GDM1 (cell line): ENCODE data around the gene COPS3.

Experiments used
- DNase-seq: peaks from one replicate; lab custom pipeline; 2025; lab: John Stamatoyannopoulos, UW

COPS3 gene

DNA sequence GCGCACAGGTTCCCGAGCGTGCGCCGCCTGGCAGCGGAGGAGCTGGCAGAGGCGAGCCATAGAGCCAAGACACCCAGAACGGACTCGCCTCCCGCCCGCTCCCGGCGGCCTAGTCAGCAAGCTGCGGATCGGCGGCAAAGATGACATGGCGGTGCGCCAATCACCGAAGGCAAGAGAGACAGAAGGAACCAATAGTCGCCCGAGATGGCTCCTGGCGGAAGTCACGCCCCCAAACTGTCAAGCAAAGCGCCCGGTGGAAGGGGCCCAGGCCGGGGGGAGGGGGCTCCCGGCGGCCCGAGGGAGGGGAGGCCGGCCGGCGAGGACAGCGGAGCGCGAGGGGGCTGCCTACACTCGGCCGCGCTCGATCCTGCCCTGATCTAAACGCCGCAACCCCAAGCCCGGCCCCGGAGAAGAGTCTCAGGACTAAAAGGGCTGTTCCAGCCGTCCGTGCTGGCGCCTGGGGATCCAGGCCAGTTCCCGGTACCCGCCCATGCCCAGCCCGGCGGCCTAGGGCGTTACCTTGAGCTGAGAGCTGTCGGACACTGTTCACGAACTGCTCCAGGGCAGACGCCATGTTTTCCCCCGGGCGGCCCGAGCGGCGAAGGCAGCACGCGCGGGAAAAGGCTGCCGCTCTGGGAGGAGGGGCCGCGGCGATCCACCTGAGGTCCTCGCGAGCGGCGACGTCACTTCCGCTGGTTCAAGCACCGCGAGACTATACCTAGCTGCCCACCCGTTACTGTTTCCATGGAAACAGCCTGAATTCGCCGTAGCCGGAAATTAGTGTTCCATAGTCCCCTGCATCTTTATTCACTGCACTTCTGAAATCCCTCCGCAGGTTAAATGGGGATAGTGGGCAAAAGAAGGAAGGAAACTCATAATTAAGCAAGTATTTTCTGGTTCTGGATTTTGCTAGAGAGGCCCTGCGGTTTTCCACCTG, at the start of gene COPS3:
TSS of gene COPS3 (minus strand) at position 634 of the 937 bp plus-strand sequence. CDS start at position 574, 60 bp downstream.
- peak; percentile 95 for DNase-seq

DNA sequence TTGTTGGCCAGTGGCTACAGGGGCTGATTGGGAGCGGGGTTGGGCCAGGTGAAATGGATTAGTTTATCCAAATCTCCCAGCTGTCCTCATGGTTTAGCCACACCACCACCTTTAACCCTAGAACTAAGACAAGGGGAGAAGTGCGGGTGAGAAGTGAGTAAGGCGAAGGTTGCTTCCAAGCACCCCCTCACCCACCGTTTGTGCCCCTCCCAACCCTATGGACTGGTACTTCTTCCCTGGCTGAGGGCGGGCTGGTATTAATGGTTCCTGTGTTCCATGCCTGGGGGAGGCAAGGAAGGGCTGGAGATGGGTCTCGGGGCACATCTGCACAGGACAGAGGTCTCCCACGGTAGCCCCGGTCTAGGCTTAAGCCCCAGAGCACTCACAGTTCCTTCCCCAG, 47.2 kb upstream of the COPS3 start:
- no peak for DNase-seq

DNA sequence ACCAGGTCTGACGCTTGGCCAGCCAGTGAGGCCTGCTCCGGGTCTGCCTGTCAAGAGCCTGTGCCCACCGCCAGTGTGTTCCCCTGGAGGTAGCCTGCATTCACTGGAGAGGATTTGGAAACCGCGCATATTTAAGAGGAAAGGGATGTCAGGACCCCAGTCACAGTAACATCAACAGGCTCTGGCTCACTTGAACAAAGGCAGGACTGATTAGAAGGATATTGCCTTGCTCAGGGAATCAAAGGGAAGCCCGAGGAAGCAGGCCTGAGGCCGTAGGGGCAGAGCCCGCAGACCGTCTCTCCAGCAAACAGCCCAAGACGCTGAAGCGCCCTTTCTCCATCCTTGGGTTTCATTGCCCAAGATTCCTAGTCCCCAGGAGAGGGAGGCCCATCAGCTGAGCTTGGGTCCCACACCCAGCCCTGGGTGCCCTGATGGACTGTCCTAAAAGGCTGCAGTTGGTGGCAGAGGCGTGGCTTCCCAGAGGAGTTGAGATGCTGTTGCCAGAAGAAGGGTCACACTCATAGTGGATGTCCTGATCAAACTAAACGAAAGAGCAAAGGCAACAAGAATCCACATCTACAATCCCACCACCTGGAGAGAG, 45.3 kb upstream of the COPS3 start:
- DNase-seq: no peak

DNA sequence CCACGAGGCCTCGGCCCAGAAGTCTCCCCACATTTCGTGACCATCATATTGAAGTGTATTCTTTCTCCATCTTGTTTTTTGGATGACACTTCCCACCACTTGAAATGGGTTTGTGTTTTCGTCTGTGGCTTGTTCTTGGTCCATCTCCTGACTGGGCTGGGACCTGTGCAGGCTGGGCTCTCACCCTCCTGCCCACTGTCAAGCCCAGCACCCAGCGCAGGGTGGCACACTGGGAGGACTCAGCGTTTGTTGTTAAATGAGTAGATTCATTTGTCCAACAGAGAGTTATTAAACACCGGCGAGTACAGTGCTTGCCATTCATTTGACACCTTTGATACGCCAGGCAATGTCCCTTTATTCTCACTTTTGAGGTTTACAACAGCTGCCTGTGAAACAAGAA, 44.8 kb upstream of the COPS3 start:
- no peak for DNase-seq

DNA sequence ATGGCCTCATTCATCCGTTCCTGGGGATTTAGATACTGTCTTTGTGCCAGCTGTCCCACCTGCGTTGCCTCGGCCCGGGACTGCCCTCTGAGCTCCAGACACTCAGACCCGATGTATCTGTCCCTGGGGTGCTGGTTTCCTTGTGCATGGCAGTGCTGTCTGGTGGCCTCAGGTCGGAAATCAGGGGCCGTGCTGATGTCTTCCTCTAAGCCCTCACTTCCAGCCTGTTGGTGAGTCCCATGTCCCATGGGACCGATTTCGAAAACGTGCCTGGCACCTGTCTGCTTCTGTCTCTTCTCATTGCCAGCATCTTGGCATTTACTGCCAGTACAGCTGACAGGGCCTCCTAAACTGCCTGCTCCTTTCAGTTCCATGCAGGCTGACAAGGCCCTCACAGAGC, 44.2 kb upstream of the COPS3 start:
- no peak for DNase-seq

DNA sequence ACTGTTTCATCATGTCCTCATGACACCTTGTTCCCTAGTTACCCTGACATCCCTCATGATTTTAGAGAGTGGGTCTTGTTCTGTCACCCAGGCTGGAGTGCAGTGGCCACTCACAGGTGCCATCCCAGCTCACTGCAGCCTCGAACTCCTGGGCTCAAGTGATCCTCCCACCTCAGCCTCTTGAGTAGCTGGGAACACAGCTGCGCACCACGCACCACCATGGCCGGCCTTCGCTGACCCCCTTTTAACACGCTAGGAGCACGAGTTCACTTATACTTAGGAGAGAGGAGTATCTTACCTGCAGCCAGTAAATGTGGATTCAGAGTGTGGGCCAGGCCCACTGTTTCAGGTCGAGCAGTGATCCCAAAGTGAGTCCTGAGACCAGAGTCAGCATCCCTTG, 43.6 kb upstream of the COPS3 start:
- no peak for DNase-seq

DNA sequence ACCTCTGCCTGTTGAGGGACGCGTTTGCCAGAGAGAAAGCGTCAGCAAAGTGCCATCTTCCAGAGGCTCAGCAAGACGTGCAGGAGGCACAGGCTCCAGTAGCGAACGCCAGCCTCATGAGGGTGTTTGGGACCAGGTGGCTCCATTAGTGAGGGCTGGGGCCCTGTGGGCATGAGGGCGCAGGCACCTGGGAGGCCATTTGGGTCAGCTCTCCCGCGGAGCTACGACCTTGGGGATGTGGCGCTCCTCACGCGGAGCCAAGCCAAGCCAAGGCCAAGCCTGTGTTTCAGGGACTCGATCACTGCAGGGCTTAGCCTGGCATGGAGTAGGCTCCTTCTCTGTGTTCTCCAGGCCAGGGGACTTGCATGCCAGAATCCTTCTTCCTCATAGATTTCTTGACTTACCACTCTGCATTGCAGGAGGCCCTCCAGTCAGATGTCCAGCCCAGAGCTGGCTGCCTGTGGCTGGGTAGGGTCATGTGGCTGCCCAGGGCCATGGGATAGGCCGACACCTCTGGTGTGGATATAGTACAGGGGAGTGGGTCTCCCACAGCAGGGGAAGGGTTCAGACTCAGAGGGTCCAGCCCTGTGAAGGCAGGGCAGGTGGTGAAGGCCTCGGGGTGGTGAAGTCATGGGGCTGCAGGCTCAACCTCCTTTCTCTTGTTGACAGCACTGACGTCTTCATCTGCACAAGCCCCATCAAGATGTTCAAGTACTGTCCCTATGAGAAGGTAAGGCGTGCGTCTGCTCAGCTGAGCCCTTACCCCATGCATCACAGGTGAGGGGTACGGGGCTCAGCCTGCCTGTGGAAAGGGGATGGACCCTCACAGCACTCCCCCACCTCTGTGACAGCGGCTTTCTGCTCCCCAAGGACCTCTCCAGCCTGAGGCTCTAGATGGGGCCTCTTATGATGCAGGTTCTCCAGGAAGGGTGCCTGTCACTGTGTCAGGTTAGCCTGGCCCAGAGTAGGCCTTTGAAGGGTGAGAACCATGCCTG, 41.8 kb upstream of the COPS3 start:
- no peak for DNase-seq

DNA sequence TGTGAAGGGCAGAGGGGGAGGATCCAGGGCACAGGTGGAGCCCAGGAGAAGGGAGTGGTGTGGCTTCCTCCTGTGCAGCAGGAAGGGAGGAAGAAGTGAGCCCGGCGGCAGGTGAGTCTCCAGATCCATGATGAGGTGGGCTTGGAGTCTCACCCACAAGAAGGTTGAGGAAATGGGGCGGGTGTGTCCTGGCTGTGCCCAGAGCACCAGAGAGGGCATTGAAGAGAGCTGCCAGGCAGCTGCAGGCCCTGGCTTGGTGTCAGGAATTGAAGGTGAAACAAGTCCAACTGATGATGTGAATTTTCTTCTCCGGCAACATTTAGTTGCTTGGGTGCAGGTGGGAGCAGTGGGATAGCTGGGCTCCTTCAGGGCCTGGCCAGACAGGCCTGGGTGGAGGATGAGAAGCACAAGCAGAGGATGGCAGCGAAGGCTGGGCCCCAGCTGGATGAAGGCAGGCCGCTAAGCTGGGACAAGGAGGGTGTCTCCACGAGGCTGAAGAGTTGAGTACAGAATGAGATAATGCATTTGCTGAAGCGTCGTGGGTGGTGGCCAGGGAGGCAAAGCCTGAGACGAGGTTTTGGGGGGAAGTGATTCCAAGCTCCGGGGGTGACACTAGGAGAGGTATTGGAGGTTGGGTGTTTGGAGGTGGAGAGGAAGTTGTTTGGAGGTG, 40.4 kb upstream of the COPS3 start:
- DNase-seq: no peak

DNA sequence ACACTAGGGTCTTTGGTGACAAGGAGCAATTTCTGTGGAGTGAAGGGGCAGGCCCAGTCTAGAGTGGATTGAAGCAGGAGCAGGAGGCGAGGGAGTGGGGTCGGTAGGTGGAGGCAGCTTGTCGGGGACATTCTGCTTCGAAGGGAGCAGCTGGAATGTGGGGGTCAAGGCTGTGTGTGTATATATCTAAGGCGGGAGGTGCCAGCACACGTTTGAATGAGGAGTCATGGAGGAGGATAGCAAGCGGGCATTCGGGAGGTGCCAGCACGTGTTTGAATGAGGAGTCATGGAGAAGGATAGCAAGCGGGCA, 39.8 kb upstream of the COPS3 start:
- no peak for DNase-seq

DNA sequence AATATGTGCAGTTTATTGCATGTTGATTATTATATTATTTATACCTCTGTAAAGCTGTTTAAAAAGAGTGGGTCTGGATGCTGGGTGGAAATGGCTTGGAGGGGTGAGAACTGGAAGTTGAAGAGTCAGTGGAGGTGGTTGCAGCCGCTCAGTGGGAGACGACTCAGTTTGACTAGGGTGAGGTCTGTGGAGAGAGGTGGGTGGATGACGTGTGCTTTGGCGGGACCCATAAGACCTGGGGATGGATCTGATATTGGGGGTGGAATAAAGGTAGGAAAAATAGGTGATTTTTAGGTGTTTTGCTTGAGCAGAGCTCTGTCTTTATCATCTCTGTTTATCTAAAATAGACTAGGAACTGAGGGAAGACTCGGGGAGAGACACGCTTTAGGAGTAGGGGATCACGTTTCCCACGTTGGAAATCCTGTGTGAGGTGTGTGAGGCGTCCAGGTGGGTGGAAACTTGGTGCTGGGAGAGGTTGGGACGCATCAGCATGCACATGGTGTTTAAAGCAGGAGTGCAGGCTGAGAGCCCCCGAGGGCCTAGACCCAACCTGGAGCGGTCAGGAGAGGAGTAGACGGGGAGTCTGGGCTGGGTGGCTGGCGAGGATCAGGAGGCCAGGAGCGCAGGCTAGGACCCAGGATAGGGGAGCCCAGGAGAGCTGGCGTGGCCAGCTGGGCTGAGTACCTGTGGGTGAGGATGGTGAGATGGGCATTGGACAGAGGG, 39.3 kb upstream of the COPS3 start:
- no peak for DNase-seq

DNA sequence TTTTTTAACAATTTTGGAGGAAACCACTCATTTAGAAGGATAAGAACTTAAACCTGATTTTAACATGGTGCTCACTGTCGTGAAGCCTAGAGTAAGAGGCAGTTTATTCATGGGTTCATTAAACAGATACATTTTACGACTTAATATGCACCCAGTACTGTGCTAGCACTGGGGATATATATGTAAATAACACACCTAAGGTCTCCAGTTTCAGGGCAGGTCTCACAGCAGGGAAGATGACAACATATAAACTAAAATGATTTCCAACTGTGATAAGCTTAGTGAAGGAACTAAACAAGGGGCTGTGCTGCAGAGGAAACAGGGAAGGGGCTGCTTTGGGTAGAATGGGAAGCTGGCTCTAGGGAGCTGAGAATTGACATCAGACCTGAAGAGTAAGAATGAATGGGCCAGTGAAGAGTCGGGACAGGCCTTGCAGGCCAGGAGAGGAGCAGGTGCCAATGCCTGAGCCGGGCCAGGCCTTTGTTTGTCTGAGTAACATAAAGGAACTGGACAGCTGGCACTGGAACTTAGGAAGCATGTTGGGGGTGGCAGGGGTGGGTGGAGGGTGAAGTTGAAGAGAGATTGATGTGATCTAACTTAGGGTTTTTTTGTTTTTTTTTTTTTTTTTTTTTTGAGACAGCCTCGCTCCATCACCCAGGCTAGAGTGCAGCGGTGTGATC, 34.2 kb upstream of the COPS3 start:
- no peak for DNase-seq

DNA sequence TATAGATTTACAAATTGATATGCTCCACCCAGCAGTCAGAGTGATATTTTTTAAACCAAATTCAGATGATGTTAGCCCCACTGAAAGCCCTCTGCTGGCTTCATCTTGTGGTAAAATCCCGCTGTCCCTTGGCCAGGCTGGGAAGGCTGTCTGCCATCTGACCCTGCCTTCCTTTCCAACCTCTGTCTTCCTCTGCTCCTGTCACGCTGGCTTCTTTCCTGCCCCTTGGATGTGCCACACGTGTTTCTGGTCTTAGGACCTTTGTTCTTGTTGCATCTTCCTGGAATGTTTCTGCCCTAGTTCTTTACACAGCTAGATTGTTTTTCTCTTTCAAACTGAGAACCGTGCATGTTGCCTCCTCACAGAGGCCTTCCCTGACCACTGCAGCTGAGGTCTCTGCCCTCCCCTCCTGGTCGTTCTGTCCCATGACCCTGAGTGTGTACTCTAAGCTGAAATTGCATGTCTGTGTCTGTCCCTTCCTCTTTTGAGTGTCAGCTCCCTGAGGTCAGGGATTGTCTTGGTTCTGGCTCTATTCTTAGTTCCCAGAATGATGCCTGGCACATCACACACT, 33.5 kb upstream of the COPS3 start:
- no peak for DNase-seq

DNA sequence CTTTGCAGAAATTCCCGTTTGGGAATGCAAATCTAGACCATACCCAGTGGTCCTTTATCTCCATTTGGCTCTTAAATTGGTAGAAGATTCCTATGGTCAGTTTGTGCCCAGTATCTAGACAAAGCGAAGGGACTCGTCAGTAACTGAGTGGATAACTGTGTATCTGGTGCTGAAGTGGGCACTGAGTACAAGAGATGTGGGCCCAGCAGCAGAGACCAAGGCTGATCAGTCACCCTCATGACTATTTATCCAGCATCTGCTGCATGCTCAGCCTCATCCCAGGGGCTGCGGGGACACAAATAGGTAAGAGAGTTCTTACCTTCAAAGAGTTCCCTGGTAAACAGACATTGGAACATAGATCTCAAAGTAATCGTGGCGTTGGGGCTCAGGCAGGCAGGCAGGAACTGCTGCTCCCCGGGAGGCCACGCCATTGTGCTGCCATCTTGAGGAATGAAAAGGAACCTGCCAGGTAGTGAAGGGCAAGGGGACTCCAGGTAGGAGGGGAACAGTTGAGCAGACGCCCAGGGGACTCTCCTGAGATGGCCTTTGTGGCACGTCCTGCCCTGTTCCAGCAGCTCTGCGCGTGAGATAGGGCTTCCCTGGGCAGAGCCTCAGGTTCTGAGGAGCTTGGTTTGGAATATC, 32.4 kb upstream of the COPS3 start:
- no peak for DNase-seq

DNA sequence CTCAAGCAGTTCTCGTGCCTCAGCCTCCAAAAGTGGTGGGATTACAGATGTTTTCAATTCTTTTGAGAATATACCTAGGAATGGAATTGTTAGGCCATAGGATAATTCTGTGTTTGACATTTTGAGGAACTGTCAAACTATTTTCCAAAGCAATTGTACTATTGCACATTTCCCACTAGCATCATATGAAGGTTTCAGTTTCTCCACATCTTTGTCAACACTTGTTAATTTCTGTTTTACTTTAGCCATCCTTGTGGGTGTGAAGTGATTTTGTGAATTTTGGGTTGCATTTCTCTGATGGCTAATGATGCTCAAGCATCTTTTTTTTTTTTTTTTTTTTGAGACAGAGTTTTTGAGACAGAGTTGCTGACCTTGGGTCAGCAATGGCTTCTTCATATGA, 28.3 kb upstream of the COPS3 start:
- DNase-seq: no peak

DNA sequence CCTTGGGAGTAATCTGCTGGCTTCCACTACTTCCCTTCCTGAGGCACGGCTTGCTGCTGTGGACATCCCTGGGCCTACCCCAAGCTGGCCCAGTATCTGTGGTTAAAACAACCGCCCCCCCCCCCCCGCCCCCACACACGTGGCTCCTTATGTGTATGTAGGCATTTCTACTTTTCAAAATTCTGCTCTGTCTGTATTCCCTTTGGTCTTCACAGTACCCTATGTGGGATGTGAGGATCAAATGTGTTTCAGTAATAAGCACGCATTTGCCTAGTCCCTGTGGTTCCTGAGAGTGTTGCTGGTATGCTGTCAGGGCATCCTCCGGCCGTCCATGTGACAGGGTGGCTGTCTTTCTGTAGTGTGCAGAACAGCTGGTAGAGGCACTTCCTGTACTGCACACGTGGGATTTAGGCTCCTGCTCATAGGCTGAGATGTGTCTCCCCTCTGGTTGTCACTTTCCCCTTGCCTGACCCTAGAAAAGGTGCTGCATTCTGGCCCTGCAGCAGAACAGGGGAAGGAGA, 24.3 kb upstream of the COPS3 start:
- peak; percentile 72 for DNase-seq

DNA sequence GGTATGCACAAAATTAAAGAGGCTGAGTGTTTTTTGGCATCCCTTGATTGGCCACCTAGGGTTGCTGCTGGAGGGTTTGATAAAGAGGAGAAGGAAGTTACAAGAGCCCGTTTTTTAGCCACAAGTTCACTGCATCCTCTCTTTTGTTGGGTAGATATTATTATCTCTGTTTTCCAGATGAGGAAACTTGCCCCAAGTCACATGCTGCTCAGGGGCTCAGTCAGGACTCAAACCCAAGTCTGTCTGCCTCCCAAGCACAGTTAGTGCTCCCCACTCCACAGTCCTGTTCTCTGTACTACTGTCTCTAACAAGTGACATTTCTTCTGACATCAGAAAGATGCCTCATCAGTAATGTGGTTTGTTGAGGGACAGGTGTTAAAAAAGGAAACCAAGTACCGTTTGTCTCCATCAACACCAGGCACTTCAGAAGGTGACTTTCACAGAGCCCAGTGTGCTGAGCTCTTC, 23.5 kb upstream of the COPS3 start:
- peak; percentile 69 for DNase-seq

DNA sequence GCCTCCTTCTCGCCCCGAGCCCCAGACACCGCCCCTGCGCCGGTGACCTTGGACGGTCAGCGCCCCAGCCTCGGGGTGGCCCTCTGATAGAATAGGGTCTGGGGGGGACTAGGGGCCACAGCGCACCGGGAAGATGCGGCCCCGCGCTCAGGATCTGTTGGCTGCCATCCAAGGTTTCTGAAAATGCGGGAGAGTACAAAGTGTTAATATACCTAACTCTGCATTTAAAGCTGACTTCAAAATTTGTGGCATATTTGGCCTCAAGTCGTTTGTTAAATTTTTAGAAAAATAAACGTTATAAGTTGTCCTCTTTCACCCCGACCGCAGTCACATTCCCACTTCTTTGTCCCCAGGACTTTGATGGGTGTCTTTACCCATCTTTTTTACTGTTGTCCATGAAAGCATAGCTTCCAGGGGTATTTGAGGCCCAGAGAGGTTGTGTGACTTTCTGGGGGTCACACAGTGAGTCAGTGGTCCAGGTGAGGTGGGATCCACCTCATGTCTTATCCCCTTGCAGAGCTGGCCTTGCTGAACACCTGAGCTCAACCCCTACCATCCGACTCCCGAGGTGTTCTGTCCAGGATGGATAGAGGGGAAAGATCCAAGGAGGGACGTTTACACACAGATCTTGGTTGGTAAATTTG, 22.9 kb upstream of the COPS3 start:
- DNase-seq: no peak

DNA sequence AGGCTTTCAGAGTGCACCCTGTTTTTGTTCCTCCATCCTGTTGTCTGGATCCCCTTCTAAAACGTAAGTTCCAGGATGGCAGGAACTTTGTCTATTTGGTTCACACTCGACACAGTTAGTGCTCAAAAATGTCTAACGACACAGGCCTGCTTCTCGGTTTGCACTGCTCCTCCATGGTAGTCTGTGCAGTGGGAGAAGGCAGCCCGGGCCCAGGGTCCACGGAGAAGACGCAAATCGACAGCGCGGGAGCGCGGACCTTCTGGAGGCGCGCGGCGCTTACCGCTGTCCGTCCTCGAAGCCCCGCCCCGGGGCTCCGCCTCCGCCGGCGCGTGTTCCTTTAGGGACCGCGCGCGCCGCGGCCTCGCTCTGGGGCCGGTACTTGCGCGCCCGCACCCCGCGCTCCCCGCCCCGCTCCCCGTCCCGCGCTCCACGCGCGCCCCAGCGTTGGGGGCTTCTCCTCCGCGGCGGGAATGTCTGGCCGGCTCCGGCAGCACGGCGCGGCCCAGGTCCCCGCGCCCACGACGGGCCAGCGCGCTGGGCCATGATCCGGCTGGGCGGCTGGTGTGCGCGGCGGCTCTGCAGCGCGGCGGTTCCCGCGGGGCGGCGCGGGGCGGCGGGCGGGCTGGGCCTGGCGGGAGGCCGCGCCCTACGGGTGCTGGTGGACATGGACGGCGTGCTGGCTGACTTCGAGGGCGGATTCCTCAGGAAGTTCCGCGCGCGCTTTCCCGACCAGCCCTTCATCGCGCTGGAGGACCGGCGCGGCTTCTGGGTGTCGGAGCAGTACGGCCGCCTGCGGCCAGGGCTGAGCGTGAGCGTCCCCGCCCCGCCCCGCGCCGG, 22.2 kb upstream of the COPS3 start, which contains the start of gene NT5M:
TSS of gene NT5M (plus strand) at position 364 of the 837 bp plus-strand sequence. CDS start at position 542, 178 bp downstream.
- peak; percentile 83 for DNase-seq
